ENCODE results near the gene HAPSTR1.

DNA sequence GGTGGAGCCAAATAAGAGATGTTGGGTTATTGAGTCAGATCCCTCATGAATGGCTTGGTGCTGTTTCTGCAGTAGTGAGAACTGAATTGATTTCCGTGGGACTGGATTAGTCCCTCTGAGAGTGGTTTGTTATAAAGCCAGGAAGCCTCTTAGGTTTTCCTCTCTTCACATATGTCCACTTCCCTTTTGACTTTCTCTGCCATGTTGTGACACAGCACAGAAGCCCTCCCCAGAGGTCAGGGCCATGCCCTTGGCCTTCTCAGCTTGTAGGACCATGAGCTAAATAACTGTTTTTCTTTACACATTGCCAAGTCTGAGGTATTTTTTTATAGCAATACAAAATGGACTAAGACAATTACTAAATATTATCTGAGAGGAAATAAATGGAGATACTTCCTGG, 10.3 kb upstream of the HAPSTR1 start:
- TF ChIP-seq CTCF (IDR thresholded peaks at IDR 0.05; ENCODE audit: low read length) (no peak), EZH2 (optimal IDR thresholded peaks at IDR 0.05; ENCODE audit: low read depth, low read length) (no peak), EZH2phosphoT487 (IDR thresholded peaks at IDR 0.05; ENCODE audit: low read length) (no peak)

Data from MM.1S (cell line).